Measurements from ENCODE around the gene METTL23.
"Not testable (repeated sequence)": the region's sequence is repeated elsewhere in the genome, so short reads cannot be mapped to it uniquely, and the experiment has no call there.

The METTL23 gene

GRCh38 chr17:76713765-76714164 is 12.9 kb upstream of the METTL23 start:
- H3K4me3 ChIP-seq (ENCODE audit: low read depth, low read length): no peak overlapping the region

DNA sequence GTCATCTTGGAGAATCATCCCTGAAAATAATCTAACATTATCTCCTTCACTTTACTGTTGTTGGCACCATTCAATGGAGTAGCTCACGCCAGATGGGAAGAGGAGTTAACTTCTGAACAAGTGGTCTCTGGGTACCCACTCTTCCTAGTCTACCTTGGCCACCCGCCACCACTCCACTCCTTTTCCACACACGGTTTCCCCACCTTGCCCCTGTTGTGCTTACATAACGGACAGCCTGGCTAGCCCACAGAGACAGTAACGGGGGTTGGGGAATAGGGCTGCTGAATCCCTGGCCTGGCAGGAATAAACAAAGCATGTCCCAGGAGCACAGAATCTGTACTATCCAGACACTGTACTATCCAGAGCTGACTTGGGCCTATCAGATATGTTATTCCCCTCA is 12.3 kb upstream of the METTL23 start:
- H3K4me3 ChIP-seq (ENCODE audit: low read depth, low read length): no peak overlapping the region

- no peak overlapping the region for H3K4me3 ChIP-seq (ENCODE audit: low read depth, low read length)
These were observed 11.7 kb upstream of the METTL23 start for GRCh38 chr17:76714822-76715495.

GRCh38 chr17:76715496-76715830 is 11.2 kb upstream of the METTL23 start:
- H3K4me3 ChIP-seq (ENCODE audit: low read depth, low read length): no peak overlapping the region

- H3K4me3 ChIP-seq (ENCODE audit: low read depth, low read length): no peak overlapping the region
These were observed 10.3 kb upstream of the METTL23 start for GRCh38 chr17:76716146-76716838.

GRCh38 chr17:76716839-76717215 is 9.8 kb upstream of the METTL23 start:
- H3K4me3 ChIP-seq (ENCODE audit: low read depth, low read length): no peak overlapping the region

DNA sequence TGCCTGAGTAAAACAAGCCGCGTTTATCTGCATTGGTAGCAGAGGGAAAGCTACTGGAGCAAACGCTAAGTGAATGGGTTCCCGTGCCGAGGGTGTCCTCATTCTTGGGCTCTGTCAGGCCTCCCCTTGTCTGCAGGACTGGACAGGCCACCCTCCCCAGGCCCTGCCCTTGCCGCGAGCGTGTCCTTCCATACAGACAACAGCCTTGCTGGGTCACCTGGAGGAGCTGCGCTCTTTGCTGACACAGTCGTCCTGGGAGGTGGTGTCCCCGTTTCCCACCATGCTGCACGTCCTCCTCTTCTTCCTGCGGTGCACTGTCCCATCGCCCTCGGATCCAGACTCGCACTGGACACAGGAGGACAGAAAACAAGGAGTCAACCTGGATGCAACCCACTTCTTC is 8.1 kb upstream of the METTL23 start:
- no peak overlapping the region for H3K4me3 ChIP-seq (ENCODE audit: low read depth, low read length)

GRCh38 chr17:76720211-76720610 is 6.4 kb upstream of the METTL23 start:
- no peak overlapping the region for H3K4me3 ChIP-seq (ENCODE audit: low read depth, low read length)

- no peak overlapping the region for H3K4me3 ChIP-seq (ENCODE audit: low read depth, low read length)
These were observed 5.7 kb upstream of the METTL23 start for GRCh38 chr17:76720941-76721340.

GRCh38 chr17:76721463-76721862 is 5.2 kb upstream of the METTL23 start:
- H3K4me3 ChIP-seq (ENCODE audit: low read depth, low read length): no peak overlapping the region

DNA sequence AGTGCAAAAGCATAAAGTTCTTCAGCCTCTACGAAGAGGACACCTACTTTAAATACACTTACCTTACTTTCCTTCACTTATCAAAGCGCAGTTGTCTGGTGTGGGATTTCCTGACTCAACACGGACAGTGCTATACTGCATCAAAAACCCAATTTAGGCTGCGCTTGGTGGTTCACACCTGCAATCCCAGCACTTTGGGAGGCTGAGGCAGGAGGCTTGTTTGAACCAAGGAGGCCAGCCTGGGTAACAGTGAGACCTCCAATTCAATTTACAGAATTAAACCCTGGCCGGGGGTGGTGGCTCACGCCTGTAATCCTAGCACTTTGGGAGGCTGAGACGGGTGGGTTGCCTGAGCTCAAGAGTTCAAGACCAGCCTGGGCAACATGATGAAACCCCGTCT is 4.4 kb upstream of the METTL23 start:
- H3K4me3 ChIP-seq (ENCODE audit: low read depth, low read length): no peak overlapping the region

DNA sequence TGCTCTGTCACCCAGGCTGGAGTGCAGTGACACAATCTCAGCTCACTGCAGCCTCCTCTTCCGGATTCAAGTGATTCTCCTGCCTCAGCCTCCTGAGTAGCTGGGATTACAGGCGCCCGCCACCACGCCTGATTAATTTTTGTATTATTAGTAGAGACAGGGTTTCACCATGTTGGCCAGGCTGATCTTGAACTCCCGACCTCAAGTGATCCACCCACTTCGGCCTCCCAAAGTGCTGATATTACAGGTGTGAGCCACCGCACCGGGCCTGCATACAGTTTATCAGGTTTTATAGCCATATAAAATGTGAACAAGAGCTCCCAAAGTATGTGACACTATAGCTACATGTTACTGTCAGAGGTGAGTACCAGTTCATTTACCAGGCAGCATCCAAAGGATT is 3.7 kb upstream of the METTL23 start:
- not testable (repeated sequence) for H3K4me3 ChIP-seq (ENCODE audit: low read depth, low read length)

DNA sequence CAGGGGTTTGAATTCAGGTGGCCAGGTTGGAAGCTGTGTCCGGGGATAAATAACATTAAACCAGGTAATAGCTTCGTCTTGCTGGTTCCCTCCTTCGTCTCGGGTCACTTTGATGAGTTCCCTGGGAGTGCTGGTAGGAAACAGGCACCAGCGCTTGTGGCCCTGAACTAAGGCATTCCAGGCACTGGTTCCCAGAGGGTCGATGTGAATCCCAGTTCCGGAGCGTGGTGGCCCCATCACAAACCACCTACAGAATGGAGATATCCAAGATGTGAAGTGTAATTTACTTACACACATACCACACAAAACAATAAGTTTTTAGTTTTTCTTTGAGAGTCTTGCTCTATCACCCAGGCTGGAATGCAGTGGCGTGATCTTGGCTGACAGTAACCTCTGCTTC is 2.8 kb upstream of the METTL23 start:
- H3K4me3 ChIP-seq (ENCODE audit: low read depth, low read length): no peak overlapping the region

GRCh38 chr17:76725580-76726230 is 934 bp upstream of the METTL23 start:
- peak overlapping the region; percentile 78 for H3K4me3 ChIP-seq (ENCODE audit: low read depth, low read length)

DNA sequence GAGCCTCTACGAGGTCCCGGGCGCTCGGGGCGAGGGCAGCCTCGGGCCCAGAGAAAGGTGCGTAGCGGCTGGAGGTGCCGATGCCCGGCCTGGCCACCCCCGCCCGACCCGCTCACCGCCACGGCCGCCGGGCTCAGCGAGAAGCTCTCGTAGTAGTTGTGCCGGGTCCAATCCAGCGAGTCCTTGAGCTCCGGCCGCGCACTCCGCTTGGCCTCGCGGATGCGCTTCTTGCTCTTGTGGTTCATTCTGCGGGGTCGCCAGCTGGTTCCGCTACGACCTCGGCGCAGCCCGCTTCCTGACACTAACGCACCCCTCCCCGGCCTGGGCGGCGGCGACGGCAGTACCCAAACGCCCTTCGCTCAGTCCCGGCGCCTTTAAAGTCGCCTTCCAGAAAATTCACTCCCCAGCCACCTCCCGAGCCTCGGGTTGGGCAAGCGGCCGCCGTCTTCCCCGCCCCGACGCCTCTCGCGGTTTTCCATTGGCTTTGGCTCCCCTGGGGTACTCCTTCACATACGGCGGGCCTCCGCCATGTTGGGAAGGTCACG is 336 bp upstream of the METTL23 start, which contains the start of gene JMJD6:
JMJD6 (minus strand) TSS at position 376 of the 545 bp plus-strand sequence; CDS start at position 245, 131 bp downstream.
- peak within 1 kb of the TSS; percentile 78 for H3K4me3 ChIP-seq (ENCODE audit: low read depth, low read length)

DNA sequence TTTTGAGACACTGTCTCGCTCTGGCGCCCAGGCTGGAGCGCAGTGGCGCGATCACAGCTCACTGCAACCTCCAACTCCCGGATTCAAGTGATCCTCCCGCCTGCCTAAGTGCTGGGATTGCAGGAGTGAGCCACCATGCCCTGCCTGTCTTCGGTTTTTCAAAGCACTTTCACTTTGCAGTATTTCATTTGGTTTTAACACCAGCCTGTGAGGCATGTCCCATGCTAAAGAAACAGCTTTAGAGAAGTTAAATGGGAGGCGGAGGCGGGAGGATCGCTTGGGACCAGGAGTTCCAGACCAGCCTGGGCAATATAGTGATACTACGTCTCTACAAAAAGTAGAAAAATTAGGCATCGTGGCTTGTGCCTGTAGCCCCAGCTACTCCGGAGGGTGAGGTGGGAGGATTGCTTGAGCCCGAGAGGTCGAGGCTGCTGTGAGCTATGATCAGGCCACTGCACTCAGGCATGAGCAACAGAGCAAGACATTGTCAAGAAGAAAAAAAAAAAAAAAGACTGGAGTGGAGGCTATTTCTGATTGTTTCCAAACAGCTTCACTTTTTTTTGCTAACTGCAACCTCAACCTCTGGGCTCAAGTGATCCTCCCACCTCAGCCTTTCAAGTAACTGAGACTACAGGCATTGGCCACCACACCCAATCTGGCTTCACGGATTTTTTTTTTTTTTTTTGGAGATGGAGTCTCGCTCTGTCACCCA is 1.3 kb downstream of the METTL23 start:
- H3K4me3 ChIP-seq (ENCODE audit: low read depth, low read length): no peak overlapping the region

DNA sequence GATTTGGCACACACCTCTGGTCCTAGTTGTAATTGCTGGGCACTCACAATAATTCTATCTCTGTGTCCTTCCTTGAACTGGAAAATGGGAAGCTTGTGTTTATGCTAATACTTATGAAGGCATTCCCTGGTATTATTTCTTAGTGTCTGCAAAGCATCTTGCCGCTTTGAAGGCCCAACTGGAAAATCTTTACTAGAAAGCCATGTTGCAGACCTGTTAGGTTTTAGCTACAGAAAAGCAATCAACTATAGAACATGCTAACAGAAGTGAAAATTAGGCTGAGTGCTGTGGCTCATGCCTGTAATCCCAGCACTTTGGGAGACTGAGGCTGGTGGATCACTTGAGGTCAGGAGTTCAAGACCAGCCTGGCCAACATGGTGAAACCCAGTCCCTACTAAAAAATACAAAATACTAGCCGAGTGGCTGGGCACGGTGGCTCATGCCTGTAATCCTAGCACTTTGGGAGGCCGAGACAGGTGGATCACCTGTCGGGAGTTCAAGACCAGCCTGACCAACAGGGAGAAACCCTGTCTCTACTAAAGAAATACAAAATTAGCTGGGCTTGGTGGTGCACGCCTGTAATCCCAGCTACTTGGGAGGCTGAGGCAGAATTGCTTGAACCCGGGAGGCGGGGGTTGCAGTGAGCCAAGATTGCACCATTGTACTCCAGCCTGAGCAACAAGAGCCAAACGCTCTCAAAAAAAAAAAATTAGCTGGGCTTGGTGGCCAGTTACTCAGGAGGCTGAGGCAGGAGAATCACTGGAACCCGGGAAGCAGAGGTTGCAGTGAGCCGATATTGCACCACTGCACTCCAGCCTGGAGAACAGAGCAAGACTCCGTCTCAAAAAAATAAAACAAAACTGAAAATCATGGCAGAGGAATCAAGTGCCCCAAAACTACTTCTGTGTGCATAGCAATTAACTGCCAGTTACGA is 5.4 kb downstream of the METTL23 start:
- H3K4me3 ChIP-seq (ENCODE audit: low read depth, low read length): not testable (repeated sequence)

- H3K4me3 ChIP-seq (ENCODE audit: low read depth, low read length): no peak overlapping the region
These were observed 6.3 kb downstream of the METTL23 start for GRCh38 chr17:76732734-76733617.

GRCh38 chr17:76733618-76733957 is 6.9 kb downstream of the METTL23 start:
- no peak overlapping the region for H3K4me3 ChIP-seq (ENCODE audit: low read depth, low read length)

All from iPS-11a (cell line).